ENCODE data around the gene B9D1. TPM values are rescaled to one million over a fixed set of nuclear protein-coding genes. Genes with fewer than 3 reads are reported as not detected.

The B9D1 gene
- total RNA-seq, 1 donor from 2014 or later: 16.5 TPM

- no peak for TF ChIP-seq CTCF (IDR thresholded peaks at IDR 0.05)
- Mint-ChIP-seq H3K9me3 (ENCODE audit: unreplicated experiment) (no peaks in the 10 kb centered on the region), H3K36me3 (ENCODE audit: unreplicated experiment) (peaks cover 28% of the 10 kb centered on the region), H3K27me3 (ENCODE audit: unreplicated experiment) (no peaks in the 10 kb centered on the region), H3K4me1 (ENCODE audit: unreplicated experiment) (peaks cover 17% of the 10 kb centered on the region), H3K27ac (ENCODE audit: unreplicated experiment) (no peak overlapping the region), H3K4me3 (ENCODE audit: unreplicated experiment) (no peak overlapping the region)
- DNase-seq (ENCODE audit: extremely low spot score, unreplicated experiment): no peak
These were observed 39.7 kb downstream of the B9D1 start for GRCh38 chr17:19322861-19323260.

GRCh38 chr17:19322129-19322505 is 40.4 kb downstream of the B9D1 start:
- Mint-ChIP-seq H3K4me3 (ENCODE audit: unreplicated experiment) (no peak overlapping the region), H3K27me3 (ENCODE audit: unreplicated experiment) (no peaks in the 10 kb centered on the region), H3K9me3 (ENCODE audit: unreplicated experiment) (no peaks in the 10 kb centered on the region), H3K36me3 (ENCODE audit: unreplicated experiment) (peaks cover 26% of the 10 kb centered on the region), H3K4me1 (ENCODE audit: unreplicated experiment) (peaks cover 17% of the 10 kb centered on the region), H3K27ac (ENCODE audit: unreplicated experiment) (no peak overlapping the region)
- no peak for TF ChIP-seq CTCF (IDR thresholded peaks at IDR 0.05)
- DNase-seq (ENCODE audit: extremely low spot score, unreplicated experiment): no peak

- TF ChIP-seq CTCF (IDR thresholded peaks at IDR 0.05): no peak
- no peak overlapping the region for H3K27ac Mint-ChIP-seq (ENCODE audit: unreplicated experiment)
- H3K27me3 Mint-ChIP-seq (ENCODE audit: unreplicated experiment): no peaks in the 10 kb centered on the region
These were observed 40.9 kb downstream of the B9D1 start for GRCh38 chr17:19321481-19322128.

GRCh38 chr17:19320876-19321275 is 41.6 kb downstream of the B9D1 start:
- Mint-ChIP-seq H3K36me3 (ENCODE audit: unreplicated experiment) (peaks cover 23% of the 10 kb centered on the region), H3K27me3 (ENCODE audit: unreplicated experiment) (no peaks in the 10 kb centered on the region), H3K4me1 (ENCODE audit: unreplicated experiment) (peaks cover 17% of the 10 kb centered on the region), H3K27ac (ENCODE audit: unreplicated experiment) (no peak overlapping the region), H3K4me3 (ENCODE audit: unreplicated experiment) (no peak overlapping the region), H3K9me3 (ENCODE audit: unreplicated experiment) (no peaks in the 10 kb centered on the region)
- TF ChIP-seq CTCF (IDR thresholded peaks at IDR 0.05): no peak
- DNase-seq (ENCODE audit: extremely low spot score, unreplicated experiment): no peak

More at GRCh38 chr17:19321481-19322128, 40.9 kb downstream of the B9D1 start:
- no peak overlapping the region for H3K4me3 Mint-ChIP-seq (ENCODE audit: unreplicated experiment)
- no peaks in the 10 kb centered on the region for H3K9me3 Mint-ChIP-seq (ENCODE audit: unreplicated experiment)
- no peak for DNase-seq (ENCODE audit: extremely low spot score, unreplicated experiment)
- H3K36me3 Mint-ChIP-seq (ENCODE audit: unreplicated experiment): peaks cover 26% of the 10 kb centered on the region
- H3K4me1 Mint-ChIP-seq (ENCODE audit: unreplicated experiment): peaks cover 17% of the 10 kb centered on the region

GRCh38 chr17:19319771-19320505 is 42.6 kb downstream of the B9D1 start:
- no peak for TF ChIP-seq CTCF (IDR thresholded peaks at IDR 0.05)
- H3K9me3 Mint-ChIP-seq (ENCODE audit: unreplicated experiment): no peaks in the 10 kb centered on the region
- no peak overlapping the region for H3K4me3 Mint-ChIP-seq (ENCODE audit: unreplicated experiment)
- no peak overlapping the region for H3K27ac Mint-ChIP-seq (ENCODE audit: unreplicated experiment)
- H3K27me3 Mint-ChIP-seq (ENCODE audit: unreplicated experiment): no peaks in the 10 kb centered on the region
- peaks cover 20% of the 10 kb centered on the region for H3K4me1 Mint-ChIP-seq (ENCODE audit: unreplicated experiment)
- H3K36me3 Mint-ChIP-seq (ENCODE audit: unreplicated experiment): peaks cover 18% of the 10 kb centered on the region
- no peak for DNase-seq (ENCODE audit: extremely low spot score, unreplicated experiment)
